SH-SY5Y (cell line): ENCODE measurements around the gene PPP2R5C.

Source experiments
- GATA2 ChIP-seq: IDR thresholded peaks from 2 replicates; pipeline ENCODE4 v1.6.1; 2011; ENCODE audit warnings: mild to moderate bottlenecking, low read depth, low read length
- GATA3 ChIP-seq: IDR thresholded peaks from 2 replicates; pipeline ENCODE4 v1.6.1; 2011; ENCODE audit warnings: low read depth, mild to moderate bottlenecking, low read length, moderate library complexity

DNA sequence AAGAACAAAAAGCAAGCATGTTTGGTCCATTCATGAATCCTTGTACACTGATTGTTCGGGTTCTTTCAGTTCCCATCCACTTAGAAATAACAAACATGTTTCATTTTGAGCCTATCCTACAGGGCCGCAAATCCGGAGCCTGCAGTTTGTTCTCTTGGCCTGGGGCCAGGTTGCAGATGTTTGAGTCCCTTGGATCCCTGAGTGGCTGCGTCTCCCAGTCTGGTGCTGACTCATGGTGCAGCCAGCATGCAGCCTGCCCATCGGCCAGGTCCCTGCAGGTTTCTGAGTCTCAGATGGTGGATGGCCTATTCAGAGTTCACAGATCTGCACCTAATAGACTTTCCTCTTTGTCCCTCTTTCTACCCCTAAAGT is 201.0 kb downstream of the PPP2R5C start:
- TF ChIP-seq GATA3, result no peak
- TF ChIP-seq GATA2, result no peak
